Kidney glomerular epithelial cell (primary cell): ENCODE data around the gene NUP50.

Experiments used
- DNase-seq: peaks from one replicate; lab custom pipeline; 2025; lab: John Stamatoyannopoulos, UW

The NUP50 gene

GRCh38 chr22:45196308-45196707 is 32.6 kb downstream of the NUP50 start:
- no peak for DNase-seq

- DNase-seq, result no peak
Observed at GRCh38 chr22:45196926-45197605, 33.3 kb downstream of the NUP50 start.

DNA sequence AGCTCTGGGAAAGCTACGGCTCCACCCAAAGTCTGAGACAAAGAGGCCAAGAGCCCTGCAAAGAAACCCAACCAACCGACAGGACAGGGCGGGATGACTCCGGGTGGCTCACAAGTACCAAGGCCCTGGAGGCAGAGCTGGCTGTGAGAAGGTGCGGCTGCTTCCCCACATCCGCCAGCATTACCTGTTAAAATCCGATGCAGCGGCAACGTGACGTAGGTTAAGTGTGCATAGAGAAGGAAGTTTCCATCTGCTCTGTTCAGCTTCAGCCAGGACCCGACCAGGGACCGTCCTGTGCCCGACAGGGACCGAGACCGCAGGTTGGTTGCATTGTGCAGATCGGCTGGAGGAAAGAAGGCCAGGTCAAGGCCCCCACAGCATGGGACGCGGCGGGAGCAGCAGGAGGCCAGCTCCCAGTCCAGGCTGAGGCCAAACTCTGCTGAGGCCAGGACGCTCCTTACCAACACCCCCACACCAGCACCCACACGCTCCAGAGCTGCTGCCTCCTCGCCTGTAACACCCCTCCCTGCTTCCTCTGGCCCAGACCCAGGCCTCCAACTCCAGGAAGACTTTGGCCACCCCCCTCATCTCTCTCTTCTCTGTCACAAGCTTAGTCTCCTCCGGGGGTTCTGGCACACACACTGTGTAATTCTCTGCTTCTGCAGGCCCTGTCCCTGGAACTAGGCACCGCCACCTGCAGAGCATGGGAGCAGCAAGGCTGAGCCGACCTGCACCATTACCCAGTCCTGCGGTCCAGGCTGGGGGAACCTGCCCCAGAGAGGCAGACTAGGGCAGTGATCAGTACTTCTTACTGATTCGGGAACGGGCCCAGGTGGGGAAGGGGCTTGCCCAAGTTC is 34.1 kb downstream of the NUP50 start:
- no peak for DNase-seq

- no peak for DNase-seq
Observed at GRCh38 chr22:45198463-45198795, 34.7 kb downstream of the NUP50 start.

GRCh38 chr22:45199723-45200122 is 36.0 kb downstream of the NUP50 start:
- DNase-seq, result no peak

GRCh38 chr22:45200230-45200629 is 36.5 kb downstream of the NUP50 start:
- DNase-seq, result no peak

- DNase-seq, result no peak
Observed at GRCh38 chr22:45200860-45201511, 37.3 kb downstream of the NUP50 start.

GRCh38 chr22:45201678-45202332 is 38.1 kb downstream of the NUP50 start:
- DNase-seq, result no peak

DNA sequence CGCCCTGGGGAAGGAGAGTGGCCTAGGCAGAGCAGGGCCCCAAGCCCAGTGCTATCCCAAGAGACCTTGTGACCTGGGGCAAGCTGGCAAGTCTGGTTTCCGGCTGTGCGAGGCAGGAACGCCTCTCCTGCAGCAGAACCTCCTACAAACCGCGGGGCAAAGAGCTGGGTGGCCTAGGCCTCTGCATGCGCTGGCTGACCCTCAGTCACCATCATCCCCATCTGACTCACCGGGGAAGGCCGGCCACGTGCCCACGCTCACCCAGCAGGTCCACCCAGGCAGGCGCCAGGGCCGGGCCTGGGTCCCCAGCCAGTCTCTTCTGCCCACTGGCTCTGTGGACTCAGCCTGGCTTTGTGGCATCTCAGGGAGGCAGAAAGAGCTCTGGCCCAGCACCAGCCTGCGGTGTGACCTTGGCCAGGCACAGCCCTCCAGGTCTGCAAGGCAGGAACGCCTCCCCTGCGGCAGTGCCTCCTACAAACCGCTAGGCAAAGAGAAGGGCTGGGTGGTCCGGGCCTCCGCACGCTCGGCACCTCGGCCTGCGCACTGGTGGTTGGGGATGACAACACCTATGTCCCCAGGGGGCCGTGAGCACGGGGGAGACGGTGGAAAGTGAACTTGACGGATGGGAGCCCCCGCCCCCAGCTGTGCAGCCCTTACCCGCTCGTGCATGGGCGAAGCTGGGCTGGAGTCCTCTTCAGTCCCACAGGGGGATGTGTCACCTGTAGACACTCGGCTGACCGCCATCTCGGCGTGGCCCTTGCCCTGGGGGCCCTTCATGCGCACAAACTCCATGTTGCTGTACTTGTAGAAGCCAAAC is 38.8 kb downstream of the NUP50 start:
- DNase-seq, result no peak

DNA sequence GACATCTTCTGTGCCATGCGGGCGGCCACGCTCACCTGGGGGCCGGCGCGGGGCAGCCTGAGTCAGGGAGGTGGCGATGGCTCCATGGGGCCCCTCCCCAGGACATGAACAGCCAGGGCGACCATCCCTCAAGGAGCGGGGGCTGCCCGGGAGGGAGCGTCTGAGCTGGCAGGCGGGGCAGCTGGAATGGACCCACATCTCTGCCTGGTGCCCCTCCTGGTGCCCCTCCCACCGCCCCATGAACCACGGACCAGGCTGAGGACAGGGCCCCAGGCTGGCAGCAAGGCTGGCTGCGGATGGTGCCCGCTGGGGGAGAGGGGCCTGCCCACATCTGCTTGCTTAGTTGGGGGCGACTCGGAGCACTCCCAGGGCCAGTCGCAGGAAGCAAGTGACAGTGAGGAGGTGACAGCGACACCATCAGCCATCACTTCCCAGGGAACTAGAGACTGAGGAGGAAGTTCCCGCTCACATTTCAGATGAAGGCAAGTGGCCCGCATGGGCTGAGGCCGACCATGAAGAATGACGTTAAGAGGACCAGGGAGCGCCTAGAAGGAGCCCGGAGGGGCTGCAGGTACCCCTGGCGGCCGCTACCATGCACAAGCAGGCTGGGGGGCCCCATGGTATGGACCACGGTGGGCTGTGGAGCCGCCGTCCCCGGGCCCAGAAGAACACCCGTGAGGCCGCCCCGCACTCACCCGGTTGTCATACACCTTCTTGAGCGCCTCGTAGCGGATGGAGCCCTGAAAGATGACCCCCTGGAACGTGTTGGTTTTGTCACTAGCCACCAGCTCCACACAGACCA is 39.6 kb downstream of the NUP50 start:
- no peak for DNase-seq

DNA sequence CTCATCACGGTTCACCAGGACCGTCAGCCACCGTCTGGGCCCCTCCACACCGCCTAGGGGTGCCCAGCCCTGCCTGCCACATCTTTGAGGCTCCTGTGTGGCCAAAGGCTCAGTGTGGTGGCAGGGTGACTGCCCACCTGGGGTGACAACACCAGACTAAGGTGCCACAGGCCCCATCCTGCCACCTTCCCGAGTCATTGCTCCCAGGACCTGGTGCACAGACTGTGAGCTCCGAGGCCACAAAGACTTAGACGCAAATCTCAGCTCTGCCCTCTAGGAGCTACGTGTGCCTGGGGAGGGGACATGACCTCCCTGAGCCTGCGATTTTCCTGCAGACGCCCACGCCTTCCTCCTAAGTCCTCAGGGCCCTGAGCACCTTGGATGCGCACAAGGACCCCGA is 40.5 kb downstream of the NUP50 start:
- no peak for DNase-seq

DNA sequence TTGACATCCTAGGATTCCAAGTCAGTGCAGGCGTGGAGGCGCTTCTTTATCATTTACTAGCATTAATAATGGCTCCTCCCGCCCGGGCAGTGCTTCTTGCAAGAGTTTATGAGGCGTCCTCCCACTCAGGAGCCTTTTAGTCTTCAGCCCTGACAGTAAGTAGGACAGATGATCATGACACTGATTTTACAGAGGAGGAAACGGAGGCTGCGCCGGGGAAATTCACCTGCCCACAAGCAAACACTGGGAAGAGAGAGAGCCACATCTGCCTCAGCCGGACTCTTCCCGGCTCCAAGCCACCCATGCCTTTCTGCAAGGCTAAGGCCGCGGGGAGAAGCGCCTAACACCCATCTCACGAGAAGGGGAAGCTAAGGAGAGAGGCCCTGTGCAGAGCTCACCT is 41.1 kb downstream of the NUP50 start:
- no peak for DNase-seq

DNA sequence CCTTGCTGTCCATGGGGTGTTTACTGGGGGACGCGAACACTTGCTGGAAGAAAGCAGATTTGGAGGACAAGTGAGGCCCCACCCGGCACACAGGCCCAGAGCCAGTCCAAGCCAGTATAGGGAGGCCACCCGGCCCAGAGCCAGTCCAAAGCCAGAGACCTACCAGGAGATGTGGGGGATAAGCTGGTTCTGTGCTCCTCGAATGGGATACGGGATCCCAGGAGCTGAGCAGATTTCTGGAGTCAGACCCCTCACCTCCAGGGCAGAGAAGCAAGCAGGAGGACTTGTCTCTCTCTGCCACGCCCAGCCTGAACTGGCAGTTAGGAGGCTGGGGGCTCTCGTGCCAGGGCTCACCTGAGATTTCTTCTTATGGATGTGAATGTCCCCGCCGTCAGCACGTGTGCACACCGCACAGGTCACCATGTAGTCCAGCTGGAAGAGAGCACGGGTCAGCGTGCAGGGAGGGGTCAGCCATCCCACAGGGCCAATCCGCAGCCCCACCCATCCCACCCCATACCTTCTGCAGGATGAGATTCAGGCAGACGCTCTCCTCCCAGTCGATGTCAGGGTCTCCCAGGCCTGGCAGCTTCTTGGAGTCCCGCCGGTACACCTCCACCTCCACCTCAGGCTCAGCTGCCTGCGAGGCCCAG is 41.7 kb downstream of the NUP50 start:
- no peak for DNase-seq

- no peak for DNase-seq
Observed at GRCh38 chr22:45206233-45206632, 42.5 kb downstream of the NUP50 start.

DNA sequence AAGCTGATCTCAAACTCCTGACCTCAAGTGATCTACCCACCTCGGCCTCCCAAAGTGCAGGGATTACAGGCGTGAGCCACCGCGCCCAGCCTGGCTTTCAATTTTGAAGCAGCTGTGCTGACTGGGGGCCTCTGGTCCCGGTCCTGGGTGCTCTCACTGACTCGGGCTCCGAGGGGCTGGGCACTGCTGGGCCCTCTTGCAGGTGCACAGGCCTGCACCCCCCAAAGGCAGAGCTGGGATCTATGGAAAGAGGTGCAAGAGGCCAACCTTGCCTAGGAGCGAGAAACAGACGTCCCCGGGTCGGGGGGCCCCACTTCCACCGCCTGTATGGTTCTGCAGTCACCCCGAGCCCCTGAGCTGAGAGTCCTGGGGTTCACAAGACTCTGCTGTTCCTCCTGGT is 43.8 kb downstream of the NUP50 start:
- DNase-seq, result no peak

DNA sequence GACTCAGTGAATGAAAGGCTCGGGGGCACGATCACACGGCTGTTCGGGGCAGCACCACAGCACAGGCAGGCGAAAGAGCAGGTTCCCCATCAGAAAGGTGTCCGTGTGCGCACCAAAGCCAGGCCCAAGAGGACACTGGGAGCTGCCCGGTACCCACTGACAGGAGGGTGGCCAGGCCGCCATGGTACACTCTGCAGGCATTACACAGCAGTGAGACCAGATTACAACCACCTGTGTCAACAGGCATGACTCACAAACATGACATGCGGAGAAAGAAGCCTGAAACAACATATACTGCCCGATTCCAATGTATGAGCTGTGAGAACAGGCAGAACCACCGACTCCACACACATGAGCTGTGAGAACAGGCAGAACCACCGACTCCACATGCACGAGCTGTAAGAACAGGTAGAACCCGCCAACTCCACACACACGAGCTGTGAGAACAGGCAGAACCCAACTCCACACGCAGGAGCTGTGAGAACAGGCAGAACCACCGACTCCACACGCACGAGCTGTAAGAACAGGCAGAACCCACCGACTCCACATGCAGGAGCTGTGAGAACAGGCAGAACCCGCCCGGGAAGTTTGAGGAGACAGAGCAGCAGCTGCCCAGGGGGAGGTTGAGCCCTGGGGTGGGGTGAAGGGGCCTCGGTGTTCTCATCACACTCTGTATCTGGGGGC is 44.4 kb downstream of the NUP50 start:
- DNase-seq, result no peak

DNA sequence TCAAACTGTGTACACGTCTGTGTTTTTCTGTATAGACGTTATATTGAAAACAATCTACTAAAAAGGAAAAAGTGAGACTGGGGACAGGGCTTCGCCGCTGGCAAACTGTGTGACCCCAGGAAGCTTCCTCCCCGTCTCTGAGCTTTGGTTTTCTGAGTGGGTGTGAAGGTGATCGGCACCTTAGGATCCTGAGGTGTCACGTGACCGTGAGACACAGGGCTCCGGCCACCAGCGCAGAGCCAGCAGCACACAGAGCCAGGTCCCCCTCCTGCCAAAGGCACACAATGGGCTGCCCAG is 44.9 kb downstream of the NUP50 start:
- no peak for DNase-seq

GRCh38 chr22:45208993-45209838 is 45.5 kb downstream of the NUP50 start:
- peak; percentile 3 for DNase-seq

DNA sequence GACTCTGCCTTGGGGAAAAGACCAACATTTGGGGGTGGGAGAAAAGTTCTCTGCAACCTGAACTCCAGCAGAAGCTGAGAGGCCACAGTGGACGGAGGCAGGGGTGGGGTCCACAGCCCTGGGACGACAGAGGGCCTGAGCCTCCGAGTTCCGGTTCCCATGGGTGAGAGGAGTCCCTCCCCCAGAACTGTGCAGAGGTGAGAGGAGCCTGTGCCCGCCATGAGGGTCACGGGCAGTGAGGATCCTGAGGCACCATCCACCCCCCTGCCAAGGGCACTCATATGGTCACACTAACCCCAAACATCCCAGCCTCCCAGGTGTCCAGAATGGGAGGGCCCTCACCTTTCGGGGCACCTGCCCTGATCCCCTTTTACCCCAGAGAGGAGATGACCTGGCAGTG is 46.4 kb downstream of the NUP50 start:
- no peak for DNase-seq
